ENCODE measurements around the gene SLC22A3. TPM values are rescaled to one million over a fixed set of nuclear protein-coding genes. Genes with fewer than 3 reads are reported as not detected.

SLC22A3 gene
- total RNA-seq, 1 donor from 2014 or later = 0.07 TPM

- Mint-ChIP-seq H3K4me3 (no peak overlapping the region), H3K9me3 (no peaks in the 10 kb centered on the region), H3K36me3 (no peaks in the 10 kb centered on the region), H3K27ac (no peak overlapping the region), H3K4me1 (no peaks in the 10 kb centered on the region), H3K27me3 (ENCODE audit: insufficient read depth, low read depth) (no peaks in the 10 kb centered on the region)
- H3K79me2 ChIP-seq (ENCODE audit: low read depth) = no peaks in the 10 kb centered on the region
- H3K9me3 ChIP-seq (ENCODE audit: low read depth) = no peaks in the 10 kb centered on the region
- no peaks in the 10 kb centered on the region for H4K20me1 ChIP-seq (ENCODE audit: low read depth)
- no peaks in the 10 kb centered on the region for H3F3A ChIP-seq (ENCODE audit: low read depth)
- TF ChIP-seq EZH2 (IDR thresholded peaks at IDR 0.05) (no peak), EZH2phosphoT487 (IDR thresholded peaks at IDR 0.05) (no peak)
- TF ChIP-seq, protein P1, sequence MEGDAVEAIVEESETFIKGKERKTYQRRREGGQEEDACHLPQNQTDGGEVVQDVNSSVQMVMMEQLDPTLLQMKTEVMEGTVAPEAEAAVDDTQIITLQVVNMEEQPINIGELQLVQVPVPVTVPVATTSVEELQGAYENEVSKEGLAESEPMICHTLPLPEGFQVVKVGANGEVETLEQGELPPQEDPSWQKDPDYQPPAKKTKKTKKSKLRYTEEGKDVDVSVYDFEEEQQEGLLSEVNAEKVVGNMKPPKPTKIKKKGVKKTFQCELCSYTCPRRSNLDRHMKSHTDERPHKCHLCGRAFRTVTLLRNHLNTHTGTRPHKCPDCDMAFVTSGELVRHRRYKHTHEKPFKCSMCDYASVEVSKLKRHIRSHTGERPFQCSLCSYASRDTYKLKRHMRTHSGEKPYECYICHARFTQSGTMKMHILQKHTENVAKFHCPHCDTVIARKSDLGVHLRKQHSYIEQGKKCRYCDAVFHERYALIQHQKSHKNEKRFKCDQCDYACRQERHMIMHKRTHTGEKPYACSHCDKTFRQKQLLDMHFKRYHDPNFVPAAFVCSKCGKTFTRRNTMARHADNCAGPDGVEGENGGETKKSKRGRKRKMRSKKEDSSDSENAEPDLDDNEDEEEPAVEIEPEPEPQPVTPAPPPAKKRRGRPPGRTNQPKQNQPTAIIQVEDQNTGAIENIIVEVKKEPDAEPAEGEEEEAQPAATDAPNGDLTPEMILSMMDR (IDR thresholded peaks at IDR 0.05) = no peak
- no peaks in the 10 kb centered on the region for H3K36me3 ChIP-seq
- no peak overlapping the region for H3K9ac ChIP-seq
- no peak overlapping the region for H3K4me3 ChIP-seq
- no peaks in the 10 kb centered on the region for H3K4me1 ChIP-seq
- DNase-seq (ENCODE audit: low spot score) = no peak
- no peaks in the 10 kb centered on the region for H3K27me3 ChIP-seq
- no peak overlapping the region for H3K27ac ChIP-seq
- no peak overlapping the region for H3K4me2 ChIP-seq
- no peak overlapping the region for H2AFZ ChIP-seq (replicated peaks)
Observed at GRCh38 chr6:160408528-160408927, 60.4 kb downstream of the SLC22A3 start.

GRCh38 chr6:160412993-160413392 lies 64.8 kb downstream of the SLC22A3 start:
- peaks cover 4% of the 10 kb centered on the region for H3K27me3 Mint-ChIP-seq (ENCODE audit: insufficient read depth, low read depth)
- no peaks in the 10 kb centered on the region for H3K36me3 Mint-ChIP-seq
- H3K9me3 Mint-ChIP-seq = no peaks in the 10 kb centered on the region
- Histone ChIP-seq H3K4me1 (no peaks in the 10 kb centered on the region), H3K36me3 (no peaks in the 10 kb centered on the region), H3K9ac (no peak overlapping the region), H3K27ac (no peak overlapping the region), H3K4me2 (no peak overlapping the region), H3K27me3 (no peaks in the 10 kb centered on the region), H2AFZ (replicated peaks) (no peak overlapping the region), H3F3A (ENCODE audit: low read depth) (no peaks in the 10 kb centered on the region), H3K79me2 (ENCODE audit: low read depth) (no peaks in the 10 kb centered on the region), H3K4me3 (no peak overlapping the region), H4K20me1 (ENCODE audit: low read depth) (no peaks in the 10 kb centered on the region), H3K9me3 (ENCODE audit: low read depth) (no peaks in the 10 kb centered on the region)
- TF ChIP-seq EZH2phosphoT487 (IDR thresholded peaks at IDR 0.05) = no peak
- TF ChIP-seq, protein P1 (IDR thresholded peaks at IDR 0.05) = no peak
- TF ChIP-seq EZH2 (IDR thresholded peaks at IDR 0.05) = no peak
- H3K4me3 Mint-ChIP-seq = no peak overlapping the region
- H3K27ac Mint-ChIP-seq = no peak overlapping the region
- H3K4me1 Mint-ChIP-seq = no peaks in the 10 kb centered on the region
- DNase-seq (ENCODE audit: low spot score) = no peak

- Histone ChIP-seq H3K79me2 (ENCODE audit: low read depth) (no peaks in the 10 kb centered on the region), H3K36me3 (no peaks in the 10 kb centered on the region), H3K4me3 (no peak overlapping the region), H3K27me3 (no peaks in the 10 kb centered on the region), H3K9me3 (ENCODE audit: low read depth) (no peaks in the 10 kb centered on the region), H3K4me2 (no peak overlapping the region), H4K20me1 (ENCODE audit: low read depth) (no peaks in the 10 kb centered on the region), H3K4me1 (no peaks in the 10 kb centered on the region), H3K9ac (no peak overlapping the region), H3K27ac (no peak overlapping the region), H2AFZ (replicated peaks) (no peak overlapping the region), H3F3A (ENCODE audit: low read depth) (no peaks in the 10 kb centered on the region)
- Mint-ChIP-seq H3K9me3 (no peaks in the 10 kb centered on the region), H3K4me1 (peaks cover 3% of the 10 kb centered on the region), H3K27ac (no peak overlapping the region), H3K27me3 (ENCODE audit: insufficient read depth, low read depth) (peaks cover 4% of the 10 kb centered on the region), H3K4me3 (no peak overlapping the region), H3K36me3 (no peaks in the 10 kb centered on the region)
- no peak for DNase-seq (ENCODE audit: low spot score)
- no peak for TF ChIP-seq EZH2 (IDR thresholded peaks at IDR 0.05)
- TF ChIP-seq EZH2phosphoT487 (IDR thresholded peaks at IDR 0.05) = no peak
- TF ChIP-seq, protein P1 (IDR thresholded peaks at IDR 0.05) = no peak
Observed at GRCh38 chr6:160417146-160417545, 69.0 kb downstream of the SLC22A3 start.
